GM12891 (cell line): ENCODE data around the gene IRGC.

Experiments
- POLR2A ChIP-seq: IDR thresholded peaks from 2 replicates; pipeline ENCODE4 v1.6.1; 2011; ENCODE audit warnings: low read depth, low read length, control low read depth
- POLR2AphosphoS5 ChIP-seq: IDR thresholded peaks from 2 replicates; pipeline ENCODE4 v1.6.1; 2011; ENCODE audit warnings: low read depth, low read length, control low read depth
- SPI1 ChIP-seq: IDR thresholded peaks from 2 replicates; pipeline ENCODE4 v1.6.1; 2011; ENCODE audit warnings: low read depth, low read length, control low read depth
- TAF1 ChIP-seq: IDR thresholded peaks from 2 replicates; pipeline ENCODE4 v1.6.1; 2011; ENCODE audit warnings: low read depth, low read length, control low read depth

DNA sequence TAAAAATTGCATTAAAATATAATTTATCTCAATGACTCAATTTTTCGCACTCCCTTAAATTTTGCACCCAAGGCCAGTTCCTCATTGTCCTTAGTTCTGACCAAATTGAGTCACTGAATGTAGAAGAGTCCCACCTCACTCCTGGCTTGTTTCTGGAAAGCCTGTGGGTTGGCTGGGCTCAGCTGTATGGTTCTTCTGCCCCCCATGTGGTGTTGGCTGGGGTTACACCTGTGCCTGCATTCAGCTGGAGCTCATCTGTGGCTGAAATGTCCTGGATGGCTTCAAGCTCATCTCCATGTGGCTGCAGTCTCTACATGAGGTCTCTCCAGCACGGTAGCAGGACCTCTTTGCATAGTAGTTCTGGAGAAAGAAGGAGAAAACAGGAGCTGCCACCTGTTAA is 7.2 kb upstream of the IRGC start:
- no peak for TF ChIP-seq POLR2AphosphoS5
- no peak for TF ChIP-seq SPI1
- TF ChIP-seq POLR2A = no peak
- no peak for TF ChIP-seq TAF1
